ENCODE results near the gene GMPS. TPM values are rescaled to one million over a fixed set of nuclear protein-coding genes. Genes with fewer than 3 reads are reported as not detected.

Gene GMPS
- total RNA-seq, 2 donors from 2014 or later, result 18.5 to 20.2 TPM

GRCh38 chr3:155983834-155984474 lies 113.5 kb downstream of the GMPS start:
- Histone ChIP-seq H3K27me3 (no peaks in the 10 kb centered on the region), H3K36me3 (replicated peaks in 1 of 2; ENCODE audit: insufficient read depth in 1 of 2, low read depth in 2 of 2) (no peaks in the 10 kb centered on the region), H3K4me3 (no peak overlapping the region), H3K4me1 (peaks cover 8% of the 10 kb centered on the region), H3K9me3 (no peaks in the 10 kb centered on the region), H3K27ac (no peak overlapping the region)
- intact Hi-C loops (cut with DNase I), result no loop called here
- peak; percentile 48 for ATAC-seq
- peak in 3 of 4 donors; percentile 16 to 34 (median 17) for DNase-seq
- TF ChIP-seq POLR2A (IDR thresholded peaks at IDR 0.05), result no peak
- TF ChIP-seq CTCF (IDR thresholded peaks at IDR 0.05), result peak in 3 of 7 experiments; percentile 17 to 34 (median 28)
- 53 to 65% methylated on average over 1 of the region's 1 CpG for WGBS, 2 donors

- H3K4me3 ChIP-seq, result no peak overlapping the region
- H3K4me1 ChIP-seq, result peaks cover 8% of the 10 kb centered on the region
- H3K36me3 ChIP-seq (replicated peaks in 1 of 2; ENCODE audit: insufficient read depth in 1 of 2, low read depth in 2 of 2), result no peaks in the 10 kb centered on the region
- H3K9me3 ChIP-seq, result no peaks in the 10 kb centered on the region
- no peak for ATAC-seq
- intact Hi-C loops (cut with DNase I), result no loop called here
- DNase-seq, result no peak
- TF ChIP-seq POLR2A (IDR thresholded peaks at IDR 0.05), result no peak
- no peak for TF ChIP-seq CTCF (IDR thresholded peaks at IDR 0.05)
- H3K27ac ChIP-seq, result no peak overlapping the region
- WGBS, 2 donors, result 91 to 93% methylated on average over 6 of the region's 6 CpGs
- H3K27me3 ChIP-seq, result no peaks in the 10 kb centered on the region
Observed at GRCh38 chr3:155984791-155985417, 114.5 kb downstream of the GMPS start.

- DNase-seq, result no peak
- H3K36me3 ChIP-seq (replicated peaks in 1 of 2; ENCODE audit: insufficient read depth in 1 of 2, low read depth in 2 of 2), result no peaks in the 10 kb centered on the region
- TF ChIP-seq CTCF (IDR thresholded peaks at IDR 0.05) (no peak), POLR2A (IDR thresholded peaks at IDR 0.05) (no peak)
- H3K27me3 ChIP-seq, result no peaks in the 10 kb centered on the region
- H3K27ac ChIP-seq, result no peak overlapping the region
- no peaks in the 10 kb centered on the region for H3K9me3 ChIP-seq
- no peak overlapping the region for H3K4me3 ChIP-seq
- intact Hi-C loops (cut with DNase I), result no loop called here
- no peaks in the 10 kb centered on the region for H3K4me1 ChIP-seq
- ATAC-seq, result no peak
Observed at GRCh38 chr3:155989536-155989935, 119.1 kb downstream of the GMPS start.

GRCh38 chr3:155991212-155991611 lies 120.8 kb downstream of the GMPS start:
- no peak for ATAC-seq
- H3K36me3 ChIP-seq (replicated peaks in 1 of 2; ENCODE audit: insufficient read depth in 1 of 2, low read depth in 2 of 2), result no peaks in the 10 kb centered on the region
- no peaks in the 10 kb centered on the region for H3K9me3 ChIP-seq
- no peaks in the 10 kb centered on the region for H3K27me3 ChIP-seq
- no peaks in the 10 kb centered on the region for H3K4me1 ChIP-seq
- whole genome bisulfite sequencing, 2 donors, result 69 to 79% methylated on average over 4 of the region's 4 CpGs
- H3K4me3 ChIP-seq, result no peak overlapping the region
- no peak overlapping the region for H3K27ac ChIP-seq
- intact Hi-C loops (cut with DNase I), result no loop called here
- DNase-seq, result no peak
- TF ChIP-seq CTCF (IDR thresholded peaks at IDR 0.05) (no peak), POLR2A (IDR thresholded peaks at IDR 0.05) (no peak)

GRCh38 chr3:155991847-155992246 lies 121.4 kb downstream of the GMPS start:
- TF ChIP-seq CTCF (IDR thresholded peaks at IDR 0.05) (no peak), POLR2A (IDR thresholded peaks at IDR 0.05) (no peak)
- Histone ChIP-seq H3K4me3 (no peak overlapping the region), H3K4me1 (no peaks in the 10 kb centered on the region), H3K9me3 (no peaks in the 10 kb centered on the region), H3K36me3 (replicated peaks in 1 of 2; ENCODE audit: insufficient read depth in 1 of 2, low read depth in 2 of 2) (no peaks in the 10 kb centered on the region), H3K27ac (no peak overlapping the region), H3K27me3 (no peaks in the 10 kb centered on the region)
- intact Hi-C loops (cut with DNase I), result no loop called here
- DNase-seq, result no peak
- no peak for ATAC-seq
- WGBS, 2 donors, result 85 to 86% methylated on average over 1 of the region's 1 CpG
